ENCODE results near the gene PCED1B. TPM values are rescaled to one million over a fixed set of nuclear protein-coding genes. Genes with fewer than 3 reads are reported as not detected.
A peak's percentile ranks its signal among the peaks of the same experiment; 100 is the strongest.

PCED1B gene
- total and polyA plus RNA-seq, 9 donors: 0.22 to 0.94 (median 0.53) TPM

GRCh38 chr12:47078086-47078395 lies 1.4 kb upstream of the PCED1B start:
- Histone ChIP-seq H3K4me1 (ENCODE audit: control insufficient read depth, insufficient read depth, low read length) (peaks cover 14% of the 10 kb centered on the region), H3K9me3 (replicated peaks; ENCODE audit: control insufficient read depth, low read depth, low read length) (no peaks in the 10 kb centered on the region), H3K36me3 (ENCODE audit: control insufficient read depth, insufficient read depth, low read length) (no peaks in the 10 kb centered on the region), H3K27ac (ENCODE audit: low read length) (no peak overlapping the region), H3K27me3 (ENCODE audit: control insufficient read depth, insufficient read depth, low read length) (peaks cover 20% of the 10 kb centered on the region), H3K4me3 (ENCODE audit: low read length) (no peak overlapping the region)
- no peak for DNase-seq
- WGBS (ENCODE audit: insufficient coverage): 90% methylated on average over 8 of the region's 8 CpGs

GRCh38 chr12:47078733-47079467 lies 521 bp upstream of the PCED1B start:
- Histone ChIP-seq H3K27me3 (ENCODE audit: control insufficient read depth, insufficient read depth, low read length) (peaks cover 20% of the 10 kb centered on the region), H3K9me3 (replicated peaks; ENCODE audit: control insufficient read depth, low read depth, low read length) (no peaks in the 10 kb centered on the region), H3K4me1 (ENCODE audit: control insufficient read depth, insufficient read depth, low read length) (peaks cover 14% of the 10 kb centered on the region), H3K36me3 (ENCODE audit: control insufficient read depth, insufficient read depth, low read length) (no peaks in the 10 kb centered on the region), H3K27ac (ENCODE audit: low read length) (no peak overlapping the region), H3K4me3 (ENCODE audit: low read length) (peak overlapping the region; percentile 50)
- no peak for DNase-seq
- WGBS (ENCODE audit: insufficient coverage): 5% methylated on average over 11 of the region's 17 CpGs

GRCh38 chr12:47079981-47080724 lies 732 bp downstream of the PCED1B start:
- no peaks in the 10 kb centered on the region for H3K36me3 ChIP-seq (ENCODE audit: control insufficient read depth, insufficient read depth, low read length)
- 0% methylated on average over 30 of the region's 49 CpGs for WGBS (ENCODE audit: insufficient coverage)
- peaks cover 20% of the 10 kb centered on the region for H3K27me3 ChIP-seq (ENCODE audit: control insufficient read depth, insufficient read depth, low read length)
- peaks cover 14% of the 10 kb centered on the region for H3K4me1 ChIP-seq (ENCODE audit: control insufficient read depth, insufficient read depth, low read length)
- H3K27ac ChIP-seq (ENCODE audit: low read length): peak overlapping the region; percentile 26
- DNase-seq: peak; percentile 66
- no peaks in the 10 kb centered on the region for H3K9me3 ChIP-seq (replicated peaks; ENCODE audit: control insufficient read depth, low read depth, low read length)
- H3K4me3 ChIP-seq (ENCODE audit: low read length): peak overlapping the region; percentile 59

GRCh38 chr12:47080725-47081502 lies 1.5 kb downstream of the PCED1B start:
- 4% methylated on average over 19 of the region's 26 CpGs for WGBS (ENCODE audit: insufficient coverage)
- peak overlapping the region; percentile 59 for H3K4me3 ChIP-seq (ENCODE audit: low read length)
- H3K9me3 ChIP-seq (replicated peaks; ENCODE audit: control insufficient read depth, low read depth, low read length): no peaks in the 10 kb centered on the region
- H3K36me3 ChIP-seq (ENCODE audit: control insufficient read depth, insufficient read depth, low read length): no peaks in the 10 kb centered on the region
- peaks cover 14% of the 10 kb centered on the region for H3K4me1 ChIP-seq (ENCODE audit: control insufficient read depth, insufficient read depth, low read length)
- H3K27me3 ChIP-seq (ENCODE audit: control insufficient read depth, insufficient read depth, low read length): peaks cover 20% of the 10 kb centered on the region
- no peak overlapping the region for H3K27ac ChIP-seq (ENCODE audit: low read length)
- DNase-seq: peak; percentile 46

GRCh38 chr12:47082283-47082682 lies 2.9 kb downstream of the PCED1B start:
- Histone ChIP-seq H3K9me3 (replicated peaks; ENCODE audit: control insufficient read depth, low read depth, low read length) (no peaks in the 10 kb centered on the region), H3K27me3 (ENCODE audit: control insufficient read depth, insufficient read depth, low read length) (peaks cover 19% of the 10 kb centered on the region), H3K27ac (ENCODE audit: low read length) (no peak overlapping the region), H3K4me1 (ENCODE audit: control insufficient read depth, insufficient read depth, low read length) (peaks cover 14% of the 10 kb centered on the region), H3K36me3 (ENCODE audit: control insufficient read depth, insufficient read depth, low read length) (no peaks in the 10 kb centered on the region), H3K4me3 (ENCODE audit: low read length) (no peak overlapping the region)
- 33% methylated on average over 1 of the region's 3 CpGs for WGBS (ENCODE audit: insufficient coverage)
- no peak for DNase-seq

- H3K36me3 ChIP-seq (ENCODE audit: control insufficient read depth, insufficient read depth, low read length): no peaks in the 10 kb centered on the region
- H3K4me1 ChIP-seq (ENCODE audit: control insufficient read depth, insufficient read depth, low read length): peaks cover 14% of the 10 kb centered on the region
- peaks cover 14% of the 10 kb centered on the region for H3K27me3 ChIP-seq (ENCODE audit: control insufficient read depth, insufficient read depth, low read length)
- no peak overlapping the region for H3K27ac ChIP-seq (ENCODE audit: low read length)
- no peak overlapping the region for H3K4me3 ChIP-seq (ENCODE audit: low read length)
- H3K9me3 ChIP-seq (replicated peaks; ENCODE audit: control insufficient read depth, low read depth, low read length): no peaks in the 10 kb centered on the region
- DNase-seq: peak; percentile 51
- 44% methylated on average over 4 of the region's 7 CpGs for WGBS (ENCODE audit: insufficient coverage)
These were observed 3.6 kb downstream of the PCED1B start for GRCh38 chr12:47082796-47083621.

- peaks cover 10% of the 10 kb centered on the region for H3K27me3 ChIP-seq (ENCODE audit: control insufficient read depth, insufficient read depth, low read length)
- H3K9me3 ChIP-seq (replicated peaks; ENCODE audit: control insufficient read depth, low read depth, low read length): no peaks in the 10 kb centered on the region
- no peak overlapping the region for H3K27ac ChIP-seq (ENCODE audit: low read length)
- H3K4me3 ChIP-seq (ENCODE audit: low read length): no peak overlapping the region
- DNase-seq: no peak
- WGBS (ENCODE audit: insufficient coverage): no CpG with 5 or more reads among the region's 1 CpG
- H3K4me1 ChIP-seq (ENCODE audit: control insufficient read depth, insufficient read depth, low read length): peaks cover 9% of the 10 kb centered on the region
- no peaks in the 10 kb centered on the region for H3K36me3 ChIP-seq (ENCODE audit: control insufficient read depth, insufficient read depth, low read length)
These were observed 4.8 kb downstream of the PCED1B start for GRCh38 chr12:47084172-47084571.

GRCh38 chr12:47085815-47086252 lies 6.4 kb downstream of the PCED1B start:
- no peaks in the 10 kb centered on the region for H3K36me3 ChIP-seq (ENCODE audit: control insufficient read depth, insufficient read depth, low read length)
- H3K4me3 ChIP-seq (ENCODE audit: low read length): no peak overlapping the region
- H3K9me3 ChIP-seq (replicated peaks; ENCODE audit: control insufficient read depth, low read depth, low read length): no peaks in the 10 kb centered on the region
- no peak for DNase-seq
- no peak overlapping the region for H3K27ac ChIP-seq (ENCODE audit: low read length)
- no CpG with 5 or more reads among the region's 6 CpGs for WGBS (ENCODE audit: insufficient coverage)
- H3K27me3 ChIP-seq (ENCODE audit: control insufficient read depth, insufficient read depth, low read length): no peaks in the 10 kb centered on the region
- no peaks in the 10 kb centered on the region for H3K4me1 ChIP-seq (ENCODE audit: control insufficient read depth, insufficient read depth, low read length)

- no peaks in the 10 kb centered on the region for H3K36me3 ChIP-seq (ENCODE audit: control insufficient read depth, insufficient read depth, low read length)
- no peaks in the 10 kb centered on the region for H3K27me3 ChIP-seq (ENCODE audit: control insufficient read depth, insufficient read depth, low read length)
- no peaks in the 10 kb centered on the region for H3K4me1 ChIP-seq (ENCODE audit: control insufficient read depth, insufficient read depth, low read length)
- no peak overlapping the region for H3K4me3 ChIP-seq (ENCODE audit: low read length)
- H3K9me3 ChIP-seq (replicated peaks; ENCODE audit: control insufficient read depth, low read depth, low read length): no peaks in the 10 kb centered on the region
- H3K27ac ChIP-seq (ENCODE audit: low read length): no peak overlapping the region
- no peak for DNase-seq
- WGBS (ENCODE audit: insufficient coverage): no CpG with 5 or more reads among the region's 2 CpGs
These were observed 7.8 kb downstream of the PCED1B start for GRCh38 chr12:47087088-47087688.
